WTC11 (cell line): ENCODE data around the gene SLC27A6. TPM values are rescaled to one million over a fixed set of nuclear protein-coding genes. Genes with fewer than 3 reads are reported as not detected.

ENCODE experiments used
- ATAC-seq: fragments of 200-7000 bp; cut with Tn5 transposase; 2 replicates; pipeline ENCODE4 v1.10.0; 2021; ENCODE audit warnings: mild to moderate bottlenecking, moderate library complexity
- CTCF ChIA-PET: fragments of 300-600 bp; sonication (Branson Sonifier 250); formaldehyde crosslinking; loops from one replicate; lab custom pipeline; 2021; ENCODE audit warnings: antibody characterized with exemption; lab: Charles Lee
- POLR2A ChIA-PET: fragments of 350-600 bp; sonication (Branson Sonifier 250); formaldehyde crosslinking; loops from one replicate; lab custom pipeline; 2021; ENCODE audit warnings: antibody characterized with exemption; lab: Charles Lee
- DNase-seq: peaks from one replicate; pipeline ENCODE4 v3.0.0; 2021; ENCODE audit warnings: low spot score
- H3K27ac Mint-ChIP-seq: 2 replicates; pipeline ENCODE4 v1.8.0; 2021; ENCODE audit warnings: mixed read lengths
- H3K27me3 Mint-ChIP-seq: 2 replicates; pipeline ENCODE4 v1.8.0; 2021; ENCODE audit warnings: low read depth, mild to moderate bottlenecking, moderate library complexity, mixed read lengths
- H3K36me3 Mint-ChIP-seq: 2 replicates; pipeline ENCODE4 v1.8.0; 2021; ENCODE audit warnings: mixed read lengths
- H3K4me1 Mint-ChIP-seq: 2 replicates; pipeline ENCODE4 v1.8.0; 2022; ENCODE audit warnings: mixed read lengths
- H3K4me3 Mint-ChIP-seq: 2 replicates; pipeline ENCODE4 v1.8.0; 2021; ENCODE audit warnings: mild to moderate bottlenecking, moderate library complexity, mixed read lengths
- H3K9me3 Mint-ChIP-seq: 2 replicates; pipeline ENCODE4 v1.8.0; 2021; ENCODE audit warnings: mixed read lengths
- AR ChIP-seq: fragments of 250-450 bp; sonication (Bioruptor Pico); IDR thresholded peaks from 2 replicates; pipeline ENCODE4 v1.9.0; 2021; ENCODE audit warnings: mild to moderate bottlenecking
- CREB1 ChIP-seq: sonication (generic); formaldehyde crosslinking; IDR thresholded peaks from 2 replicates; pipeline ENCODE4 v1.8.0; 2023; ENCODE audit warnings: mild to moderate bottlenecking, missing genetic modification reagents
- E2F4 ChIP-seq: sonication (generic); formaldehyde crosslinking; IDR thresholded peaks from 2 replicates; pipeline ENCODE4 v1.8.1; 2022; ENCODE audit warnings: low read depth, mild to moderate bottlenecking, moderate library complexity, missing genetic modification reagents, borderline replicate concordance
- E2F5 ChIP-seq: sonication (generic); formaldehyde crosslinking; IDR thresholded peaks from 2 replicates; pipeline ENCODE4 v1.8.1; 2022; ENCODE audit warnings: mild to moderate bottlenecking, moderate library complexity, missing genetic modification reagents
- NFE2L1 ChIP-seq: sonication (generic); formaldehyde crosslinking; IDR thresholded peaks from 2 replicates; pipeline ENCODE4 v1.8.1; 2023; ENCODE audit warnings: missing genetic modification reagents
- NR3C1 ChIP-seq: sonication (generic); formaldehyde crosslinking; conservative IDR thresholded peaks from 2 replicates; pipeline ENCODE4 v1.8.1; 2023; ENCODE audit warnings: low read depth, mild to moderate bottlenecking, missing genetic modification reagents
- SOX15 ChIP-seq: fragments of 250-450 bp; sonication (Bioruptor Pico); IDR thresholded peaks from 2 replicates; pipeline ENCODE4 v1.9.0; 2021; ENCODE audit warnings: mild to moderate bottlenecking
- TCF7 ChIP-seq: sonication (generic); formaldehyde crosslinking; IDR thresholded peaks from 2 replicates; pipeline ENCODE4 v1.8.0; 2022; ENCODE audit warnings: mild to moderate bottlenecking, low read depth, missing genetic modification reagents, moderate library complexity
- ZMAT4 ChIP-seq: fragments of 250-450 bp; sonication (Bioruptor Pico); IDR thresholded peaks from 2 replicates; pipeline ENCODE4 v1.9.0; 2021; ENCODE audit warnings: mild to moderate bottlenecking
- ZNF219 ChIP-seq: sonication (generic); formaldehyde crosslinking; IDR thresholded peaks from 2 replicates; pipeline ENCODE4 v1.8.0; 2023; ENCODE audit warnings: missing genetic modification reagents, mild to moderate bottlenecking, borderline replicate concordance
- ZNF281 ChIP-seq: sonication (generic); formaldehyde crosslinking; IDR thresholded peaks from 2 replicates; pipeline ENCODE4 v1.8.0; 2023; ENCODE audit warnings: mild to moderate bottlenecking, missing genetic modification reagents
- ZNF532 ChIP-seq: fragments of 250-450 bp; sonication (Bioruptor Pico); IDR thresholded peaks from 2 replicates; pipeline ENCODE4 v1.9.0; 2021; ENCODE audit warnings: mild to moderate bottlenecking, borderline replicate concordance
- total RNA-seq: library from RNA; stranded (reverse); gene quantifications from 3 replicates; pipeline ENCODE4 v1.2.3, GENCODE V29; 2021
- TF ChIP-seq, protein P1 (sequence below): sonication (generic); formaldehyde crosslinking; IDR thresholded peaks from 2 replicates; pipeline ENCODE4 v1.8.1; 2022; ENCODE audit warnings: low read depth, missing genetic modification reagents, borderline replicate concordance
- TF ChIP-seq, protein P2 (sequence below): fragments of 250-450 bp; sonication (Bioruptor Pico); conservative IDR thresholded peaks from 2 replicates; pipeline ENCODE4 v1.9.0; 2021; ENCODE audit warnings: mild to moderate bottlenecking
- TF ChIP-seq, protein P3 (sequence below): sonication (generic); formaldehyde crosslinking; IDR thresholded peaks from 2 replicates; pipeline ENCODE4 v1.8.0; 2022; ENCODE audit warnings: mild to moderate bottlenecking, missing genetic modification reagents

SLC27A6 gene
- total RNA-seq, 1 experiment from 2014 or later, result 3.6 TPM

- Mint-ChIP-seq H3K36me3 (no peaks in the 10 kb centered on the region), H3K27me3 (peaks cover 2% of the 10 kb centered on the region; the same call in 1 of the 2 replicates), H3K4me1 (no peaks in the 10 kb centered on the region), H3K4me3 (no peak overlapping the region), H3K9me3 (peaks cover 27% of the 10 kb centered on the region), H3K27ac (no peak overlapping the region)
- POLR2A ChIA-PET, result no interaction called here
- CTCF ChIA-PET, result no interaction called here
- DNase-seq, result no peak
- no peak for ATAC-seq
- TF ChIP-seq ZMAT4 (CRISPR knock-in tag) (no peak), CREB1 (no peak), ZNF219 (CRISPR knock-in tag) (no peak), SOX15 (CRISPR knock-in tag) (no peak), E2F4 (no peak), E2F5 (CRISPR knock-in tag) (no peak), ZNF532 (CRISPR knock-in tag) (no peak), ZNF281 (CRISPR knock-in tag) (no peak), TCF7 (CRISPR knock-in tag) (no peak), AR (CRISPR knock-in tag) (no peak), NFE2L1 (no peak), NR3C1 (CRISPR knock-in tag) (no peak)
- TF ChIP-seq, protein P1, sequence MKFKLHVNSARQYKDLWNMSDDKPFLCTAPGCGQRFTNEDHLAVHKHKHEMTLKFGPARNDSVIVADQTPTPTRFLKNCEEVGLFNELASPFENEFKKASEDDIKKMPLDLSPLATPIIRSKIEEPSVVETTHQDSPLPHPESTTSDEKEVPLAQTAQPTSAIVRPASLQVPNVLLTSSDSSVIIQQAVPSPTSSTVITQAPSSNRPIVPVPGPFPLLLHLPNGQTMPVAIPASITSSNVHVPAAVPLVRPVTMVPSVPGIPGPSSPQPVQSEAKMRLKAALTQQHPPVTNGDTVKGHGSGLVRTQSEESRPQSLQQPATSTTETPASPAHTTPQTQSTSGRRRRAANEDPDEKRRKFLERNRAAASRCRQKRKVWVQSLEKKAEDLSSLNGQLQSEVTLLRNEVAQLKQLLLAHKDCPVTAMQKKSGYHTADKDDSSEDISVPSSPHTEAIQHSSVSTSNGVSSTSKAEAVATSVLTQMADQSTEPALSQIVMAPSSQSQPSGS (CRISPR knock-in tag), result no peak
- TF ChIP-seq, protein P2, sequence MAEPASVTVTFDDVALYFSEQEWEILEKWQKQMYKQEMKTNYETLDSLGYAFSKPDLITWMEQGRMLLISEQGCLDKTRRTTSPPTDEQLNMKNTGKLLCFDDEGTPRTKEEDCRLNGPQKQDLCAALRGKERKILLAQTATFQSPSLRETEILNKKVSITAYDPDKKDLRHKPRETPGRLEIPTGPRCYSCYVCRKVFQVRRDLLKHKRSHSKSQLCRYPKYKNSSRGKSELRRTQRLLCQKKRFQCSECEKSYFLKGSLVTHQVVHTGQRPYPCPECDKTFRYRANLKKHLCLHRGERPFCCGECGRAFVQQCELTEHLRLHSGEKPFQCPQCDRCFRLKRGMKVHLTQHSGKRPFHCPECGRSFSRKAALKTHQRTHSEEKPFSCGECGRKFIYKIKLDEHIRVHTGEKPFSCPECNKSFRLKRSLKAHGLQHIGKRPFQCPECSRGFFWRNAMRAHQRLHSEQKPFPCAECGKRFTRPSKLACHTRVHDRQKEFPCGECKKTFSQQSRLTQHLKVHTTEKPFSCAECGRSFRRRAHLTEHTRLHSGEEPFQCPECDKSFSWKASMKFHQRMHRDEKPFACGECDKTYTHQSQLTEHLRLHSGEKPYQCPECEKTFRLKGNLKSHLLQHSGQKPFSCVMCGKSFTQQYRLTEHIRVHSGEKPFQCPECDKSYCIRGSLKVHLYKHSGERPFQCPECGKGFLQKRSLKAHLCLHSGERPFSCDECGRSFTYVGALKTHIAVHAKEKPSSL (CRISPR knock-in tag), result no peak
- TF ChIP-seq, protein P3, sequence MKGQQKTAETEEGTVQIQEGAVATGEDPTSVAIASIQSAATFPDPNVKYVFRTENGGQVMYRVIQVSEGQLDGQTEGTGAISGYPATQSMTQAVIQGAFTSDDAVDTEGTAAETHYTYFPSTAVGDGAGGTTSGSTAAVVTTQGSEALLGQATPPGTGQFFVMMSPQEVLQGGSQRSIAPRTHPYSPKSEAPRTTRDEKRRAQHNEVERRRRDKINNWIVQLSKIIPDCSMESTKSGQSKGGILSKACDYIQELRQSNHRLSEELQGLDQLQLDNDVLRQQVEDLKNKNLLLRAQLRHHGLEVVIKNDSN (CRISPR knock-in tag), result no peak
Observed at GRCh38 chr5:129057329-129057728, 92.0 kb downstream of the SLC27A6 start.
